Adipocyte (in vitro differentiated cells): ENCODE data around the gene XAGE1B.
"Not testable (repeated sequence)": the region's sequence is repeated elsewhere in the genome, so short reads cannot be mapped to it uniquely, and the experiment has no call there.

ENCODE experiments used
- DNase-seq: peaks from one replicate; pipeline ENCODE4 v3.0.0-alpha.2; 2015; ENCODE audit warnings: low read depth
- H3K27me3 ChIP-seq: replicated peaks from 2 replicates; pipeline ENCODE4 v1.7.0; 2013; ENCODE audit warnings: mild to moderate bottlenecking, low read length, moderate library complexity; ENCODE audit not compliant: control insufficient read depth, insufficient read depth
- H3K36me3 ChIP-seq: 2 replicates; pipeline ENCODE4 v1.7.0; 2013; ENCODE audit warnings: low read length, mild to moderate bottlenecking, moderate library complexity; ENCODE audit not compliant: control insufficient read depth, insufficient read depth, severe bottlenecking
- H3K4me1 ChIP-seq: 2 replicates; pipeline ENCODE4 v1.7.0; 2013; ENCODE audit warnings: mild to moderate bottlenecking, low read length, moderate library complexity; ENCODE audit not compliant: control insufficient read depth, insufficient read depth
- H3K4me3 ChIP-seq: 2 replicates; pipeline ENCODE4 v1.7.0; 2013; ENCODE audit warnings: mild to moderate bottlenecking, low read length, moderate library complexity
- H3K9ac ChIP-seq: 2 replicates; pipeline ENCODE4 v1.7.0; 2013; ENCODE audit warnings: mild to moderate bottlenecking, low read length, moderate library complexity
- H3K9me3 ChIP-seq: 2 replicates; pipeline ENCODE4 v1.7.0; 2013; ENCODE audit warnings: mild to moderate bottlenecking, low read length, moderate library complexity; ENCODE audit not compliant: control insufficient read depth

XAGE1B gene, protein sequence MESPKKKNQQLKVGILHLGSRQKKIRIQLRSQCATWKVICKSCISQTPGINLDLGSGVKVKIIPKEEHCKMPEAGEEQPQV

DNA sequence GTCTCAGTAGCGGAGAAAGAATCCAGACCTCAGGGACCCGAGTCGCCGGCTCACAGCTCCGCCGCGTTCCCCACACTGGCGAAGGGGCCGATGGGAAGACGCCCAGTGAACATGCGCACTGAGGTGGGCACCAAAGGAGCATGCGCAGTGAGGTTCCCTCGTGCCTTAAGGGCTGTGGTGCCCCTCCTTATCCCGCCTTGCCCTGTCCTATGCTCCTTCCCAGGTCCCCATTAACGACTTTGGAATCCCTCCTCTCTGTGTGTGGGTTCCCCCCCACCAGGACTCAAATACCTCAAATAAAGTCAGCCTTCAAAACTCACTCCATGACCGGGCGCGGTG, at the start of gene XAGE1B:
Gene XAGE1B (minus strand): TSS at position 77 of the 339 bp plus-strand sequence. CDS start 1,536 bp downstream, outside the sequence.
- H3K27me3 ChIP-seq, H3K9me3 ChIP-seq, H3K4me3 ChIP-seq, H3K4me1 ChIP-seq, H3K9ac ChIP-seq, DNase-seq, H3K36me3 ChIP-seq: not testable (repeated sequence)

DNA sequence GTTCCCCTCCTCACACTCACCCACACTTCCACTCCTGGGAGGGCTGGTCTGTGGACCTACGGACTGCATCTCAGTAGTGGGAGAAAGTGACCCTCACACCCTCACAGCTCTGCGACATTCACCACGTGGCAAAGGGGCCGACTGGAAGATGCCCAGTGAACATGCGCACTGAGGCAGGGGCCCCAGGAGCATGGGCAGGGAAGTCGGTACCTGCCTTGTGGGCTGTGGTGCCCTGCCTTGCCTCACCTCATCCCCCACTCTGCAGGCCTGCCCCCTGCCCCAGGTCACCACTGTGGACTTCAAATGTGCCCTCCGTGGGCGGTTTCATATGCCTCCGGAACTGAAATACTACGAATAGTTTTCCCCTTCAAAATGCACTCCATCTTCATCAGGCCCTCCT, 46.2 kb upstream of the XAGE1B start:
- no peak for DNase-seq
- Histone ChIP-seq H3K4me1 (no peaks in the 10 kb centered on the region), H3K36me3 (no peaks in the 10 kb centered on the region), H3K4me3 (no peak overlapping the region), H3K9ac (no peak overlapping the region), H3K27me3 (peaks cover 39% of the 10 kb centered on the region), H3K9me3 (no peaks in the 10 kb centered on the region)

DNA sequence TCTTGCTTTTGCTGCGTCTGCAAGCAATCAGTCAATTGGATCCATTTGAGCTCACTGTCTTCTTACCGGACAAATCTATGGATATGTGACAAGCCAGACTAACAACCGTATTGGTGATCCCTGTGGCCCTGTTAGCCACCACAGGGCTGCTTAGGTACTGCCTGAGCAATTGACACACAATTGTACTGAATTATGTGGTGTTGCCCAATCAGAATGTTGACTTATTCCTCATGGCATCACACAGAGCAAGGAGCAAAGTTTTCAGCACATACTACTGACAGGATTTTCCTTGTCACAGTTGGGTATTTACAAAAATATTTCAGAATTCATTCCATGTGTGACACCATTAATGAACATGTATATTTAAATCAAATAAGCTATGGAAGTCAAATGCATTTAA, 41.3 kb upstream of the XAGE1B start:
- no peak for DNase-seq
- Histone ChIP-seq H3K27me3 (peaks cover 25% of the 10 kb centered on the region), H3K36me3 (no peaks in the 10 kb centered on the region), H3K4me1 (no peaks in the 10 kb centered on the region), H3K9ac (no peak overlapping the region), H3K9me3 (peaks cover 3% of the 10 kb centered on the region), H3K4me3 (no peak overlapping the region)

DNA sequence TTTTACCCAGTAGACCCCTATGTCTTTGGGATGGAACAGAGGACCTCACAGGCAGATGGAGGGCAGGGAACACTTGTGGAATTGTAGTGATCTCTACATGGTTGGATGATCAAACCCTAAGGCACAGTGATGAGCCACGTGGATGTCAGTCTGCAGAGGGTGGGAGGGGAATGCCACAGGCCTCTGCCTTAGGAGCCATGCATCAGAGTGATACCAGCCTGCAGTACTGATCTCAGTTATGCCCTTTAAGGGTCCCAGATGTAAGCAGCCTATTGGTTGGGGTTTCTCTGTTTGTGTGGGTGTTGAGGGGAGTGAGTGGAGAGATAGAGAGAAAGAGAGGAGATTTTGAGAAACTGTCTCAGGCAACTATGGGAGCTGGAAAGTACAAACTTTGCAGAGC, 39.9 kb upstream of the XAGE1B start:
- H3K4me3 ChIP-seq = no peak overlapping the region
- H3K9me3 ChIP-seq = peaks cover 4% of the 10 kb centered on the region

DNA sequence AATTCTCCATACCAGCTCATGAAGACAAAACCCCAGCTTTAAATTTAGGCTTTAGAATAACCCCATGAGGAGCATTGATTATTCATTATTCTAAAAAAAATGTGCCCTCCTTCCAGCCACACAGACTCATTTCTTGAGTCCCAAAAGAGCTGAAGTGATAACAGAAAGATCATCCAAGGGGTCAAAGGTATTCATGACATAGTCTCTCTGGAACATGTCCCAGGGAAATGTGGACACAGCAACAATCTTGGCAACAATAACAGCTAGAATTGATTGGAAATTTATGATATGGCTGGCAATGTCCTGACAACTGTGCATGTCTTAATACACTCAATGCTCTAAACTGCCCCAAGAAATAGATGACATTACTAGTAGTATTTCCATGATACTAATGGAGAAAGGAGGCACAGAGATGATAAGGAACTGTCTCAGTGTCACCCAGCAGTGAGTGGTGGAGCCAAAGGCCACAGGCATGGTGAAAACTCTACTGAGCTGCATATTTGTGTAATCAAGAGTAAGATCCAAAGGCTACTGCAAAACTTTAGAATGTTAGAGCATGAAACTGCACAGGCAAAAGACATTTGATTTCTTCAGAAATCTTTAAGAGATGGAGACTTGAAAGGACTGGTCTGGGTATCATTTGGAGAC, 37.3 kb upstream of the XAGE1B start:
- H3K4me1 ChIP-seq = no peaks in the 10 kb centered on the region
- peaks cover 4% of the 10 kb centered on the region for H3K9me3 ChIP-seq
- peaks cover 43% of the 10 kb centered on the region for H3K27me3 ChIP-seq
- H3K4me3 ChIP-seq = no peak overlapping the region
- DNase-seq = no peak
- H3K36me3 ChIP-seq = no peaks in the 10 kb centered on the region
- no peak overlapping the region for H3K9ac ChIP-seq

More for the DNA sequence above, 39.9 kb upstream of the XAGE1B start:
- no peak overlapping the region for H3K9ac ChIP-seq
- peaks cover 28% of the 10 kb centered on the region for H3K27me3 ChIP-seq
- no peaks in the 10 kb centered on the region for H3K4me1 ChIP-seq
- no peaks in the 10 kb centered on the region for H3K36me3 ChIP-seq
- DNase-seq = no peak

DNA sequence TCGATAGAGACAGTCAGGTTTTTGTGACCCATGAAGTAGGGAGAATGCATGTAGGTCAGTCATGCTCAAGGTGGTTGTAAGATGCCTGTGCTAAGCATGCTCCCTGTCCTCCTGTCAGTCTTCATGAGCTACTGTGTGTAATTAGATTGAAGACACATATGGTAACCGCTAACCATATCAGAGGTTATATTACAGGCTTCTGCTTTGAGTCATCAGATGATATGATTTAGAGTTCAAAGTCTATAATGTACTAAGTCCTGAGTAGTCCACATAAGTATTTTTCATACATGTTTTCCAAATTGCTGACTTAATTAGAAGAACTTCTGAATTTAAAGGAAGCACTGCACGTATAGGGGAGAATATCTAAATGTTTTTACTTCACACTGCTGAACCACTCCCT, 31.9 kb upstream of the XAGE1B start:
- peaks cover 26% of the 10 kb centered on the region for H3K27me3 ChIP-seq
- H3K9ac ChIP-seq, H3K36me3 ChIP-seq, H3K4me1 ChIP-seq, H3K9me3 ChIP-seq, DNase-seq, H3K4me3 ChIP-seq: not testable (repeated sequence)

DNA sequence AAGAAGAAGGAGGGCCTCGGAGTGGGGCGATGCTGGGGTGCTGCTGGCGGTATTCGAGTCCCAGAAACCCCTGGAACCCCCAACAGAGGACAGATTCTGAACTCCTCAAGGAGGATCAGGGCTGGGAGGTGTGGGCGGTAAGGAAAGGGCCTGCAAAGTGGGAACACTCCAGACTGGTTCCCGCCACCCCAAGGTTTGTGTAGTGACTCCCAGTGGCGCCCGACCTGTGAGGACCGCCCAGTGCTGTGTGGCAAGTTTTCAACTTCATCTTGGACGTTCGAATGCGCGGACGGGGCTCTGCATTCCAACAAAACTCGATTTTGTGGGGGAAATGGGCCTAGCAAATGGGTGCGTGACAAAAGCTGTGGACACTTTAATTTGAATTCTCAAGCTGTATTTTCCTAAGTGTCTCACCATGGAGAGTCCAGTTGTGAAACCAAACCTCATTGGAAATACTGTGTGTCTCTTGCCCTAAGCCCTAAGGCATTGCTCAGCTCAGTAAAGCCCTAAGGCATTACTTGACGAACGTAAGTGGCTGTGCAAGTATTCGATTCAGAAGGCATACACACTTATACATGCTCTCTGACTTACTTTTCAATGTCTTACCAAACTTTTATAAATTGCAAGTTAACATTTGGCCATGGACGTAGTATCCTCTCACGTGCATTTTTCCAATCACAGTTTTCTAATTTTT, 27.4 kb upstream of the XAGE1B start:
- H3K9ac ChIP-seq = no peak overlapping the region
- H3K9me3 ChIP-seq = no peaks in the 10 kb centered on the region
- H3K4me3 ChIP-seq = no peak overlapping the region
- peaks cover 29% of the 10 kb centered on the region for H3K27me3 ChIP-seq
- H3K36me3 ChIP-seq = no peaks in the 10 kb centered on the region
- DNase-seq = no peak
- no peaks in the 10 kb centered on the region for H3K4me1 ChIP-seq

DNA sequence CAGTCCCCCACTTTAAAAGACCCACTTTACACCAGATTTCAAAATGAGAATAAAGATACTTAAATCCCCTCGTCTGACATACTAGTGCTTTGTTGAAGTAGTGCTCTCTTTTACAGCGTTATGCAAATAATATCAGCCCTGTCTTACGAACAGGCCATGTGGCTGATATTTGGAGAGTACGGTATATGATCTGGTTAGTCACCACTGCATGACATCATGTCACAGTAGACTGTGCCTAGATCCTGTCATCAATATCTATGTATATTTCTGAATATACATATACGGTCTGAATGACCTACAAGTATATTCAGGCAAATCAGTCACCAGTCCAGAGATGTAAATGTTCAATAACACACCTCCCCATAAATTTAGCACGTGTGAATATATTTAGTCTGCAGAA, 25.4 kb upstream of the XAGE1B start:
- Histone ChIP-seq H3K36me3 (no peaks in the 10 kb centered on the region), H3K9ac (no peak overlapping the region), H3K4me3 (no peak overlapping the region), H3K9me3 (no peaks in the 10 kb centered on the region), H3K27me3 (peaks cover 20% of the 10 kb centered on the region), H3K4me1 (no peaks in the 10 kb centered on the region)
- DNase-seq = no peak

DNA sequence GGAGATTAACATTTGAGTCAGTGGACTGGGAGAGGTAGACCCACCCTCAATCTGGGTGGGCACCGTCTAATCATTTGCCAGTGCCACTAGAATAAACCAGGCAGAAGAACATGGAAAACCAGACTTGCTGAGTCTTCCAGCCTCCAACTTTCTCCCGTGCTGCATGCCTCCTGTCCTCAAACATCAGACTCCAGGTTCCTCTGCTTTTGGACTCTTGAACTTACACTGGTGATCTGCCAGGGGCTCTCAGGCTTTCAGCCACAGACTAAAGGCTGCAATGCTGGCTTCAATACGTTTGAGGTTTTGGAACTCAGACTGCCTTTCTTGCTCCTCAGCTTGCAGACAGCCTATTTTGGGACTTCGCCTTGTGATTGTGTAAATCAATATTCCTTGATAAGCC, 24.2 kb upstream of the XAGE1B start:
- H3K4me1 ChIP-seq, DNase-seq, H3K9ac ChIP-seq, H3K9me3 ChIP-seq, H3K4me3 ChIP-seq, H3K36me3 ChIP-seq: not testable (repeated sequence)
- peaks cover 20% of the 10 kb centered on the region for H3K27me3 ChIP-seq

DNA sequence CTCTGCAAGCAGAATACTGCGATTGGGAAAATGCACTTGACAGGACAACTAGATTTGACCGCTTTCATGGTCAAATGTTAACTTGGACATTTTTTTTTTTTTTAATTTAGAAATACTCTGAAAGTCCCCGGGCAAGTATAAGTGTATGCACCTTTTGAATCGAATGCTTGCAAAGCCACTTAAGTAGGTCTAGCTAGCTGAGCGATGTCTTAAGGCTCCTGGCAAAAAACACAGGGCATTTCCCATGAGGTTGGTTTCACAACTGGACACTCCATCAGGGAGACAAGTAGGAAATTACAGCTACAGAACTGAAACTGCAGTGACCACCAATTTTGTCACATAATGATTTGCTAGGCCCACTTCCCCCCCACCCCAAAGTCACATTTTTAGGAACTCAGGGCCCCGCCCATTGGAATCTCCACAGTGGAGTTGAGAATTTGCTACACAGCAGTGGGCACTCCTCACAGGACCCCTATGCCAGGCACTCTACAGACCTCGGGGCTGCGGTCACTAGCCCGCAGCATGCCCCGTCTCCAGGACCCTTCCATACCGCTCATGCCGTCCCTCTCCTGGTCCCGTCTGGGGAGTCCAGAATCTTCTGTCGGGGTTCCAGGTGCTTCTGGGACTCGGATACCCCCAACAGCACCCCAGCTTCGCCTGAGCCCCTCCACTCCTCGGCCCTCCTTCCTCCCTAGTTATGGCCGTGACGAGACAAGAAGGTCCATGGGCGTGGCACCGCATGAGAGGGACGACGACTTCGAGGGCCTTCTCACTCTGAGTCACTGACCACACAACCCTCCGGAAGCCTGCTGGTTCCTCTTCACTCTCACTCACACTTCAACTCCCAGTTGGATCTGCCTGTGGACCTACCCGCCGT, 515 bp downstream of the XAGE1B start:
- not testable (repeated sequence) for H3K27me3 ChIP-seq, H3K4me3 ChIP-seq, H3K36me3 ChIP-seq, H3K9ac ChIP-seq, H3K9me3 ChIP-seq, DNase-seq, H3K4me1 ChIP-seq

DNA sequence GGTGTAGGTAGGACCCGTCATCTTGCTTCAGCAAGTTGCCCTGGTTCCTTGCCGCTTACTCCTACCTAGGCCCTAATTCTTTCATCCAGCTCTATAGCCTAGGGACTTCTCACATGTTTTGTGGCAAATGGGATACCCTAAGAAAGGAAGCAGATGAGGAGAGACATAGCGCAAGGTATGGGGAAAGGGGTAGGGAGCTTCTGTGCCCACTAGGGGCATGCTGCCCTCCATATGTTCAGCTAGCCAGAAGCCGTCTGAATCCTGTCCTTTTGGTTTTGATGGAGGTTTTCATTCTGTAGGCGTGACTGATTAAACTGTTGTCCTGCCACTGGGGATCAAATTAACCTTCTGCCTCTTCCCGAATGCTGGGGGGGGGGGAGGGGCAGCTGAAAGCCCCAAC, 5.7 kb downstream of the XAGE1B start:
- not testable (repeated sequence) for H3K9ac ChIP-seq, H3K4me3 ChIP-seq, H3K36me3 ChIP-seq, H3K4me1 ChIP-seq, DNase-seq
- peaks cover 23% of the 10 kb centered on the region for H3K27me3 ChIP-seq
- peaks cover 31% of the 10 kb centered on the region for H3K9me3 ChIP-seq
